Stimulated activated CD4-positive, alpha-beta T cell treated with anti-CD3 and anti-CD28 coated beads, Interleukin-1b, Interleukin-23, amount 100 ng/mL, for 4 hours (primary cell): ENCODE measurements around the gene C22orf23.
"Not testable (repeated sequence)": the region's sequence is repeated elsewhere in the genome, so short reads cannot be mapped to it uniquely, and the experiment has no call there.

ENCODE experiments used
- DNase-seq, 2 donors: peaks; one replicate each; pipeline ENCODE4 v3.0.0-alpha.2; 2020; ENCODE audit warnings: low read depth in 2 of 2

C22orf23 gene

DNA sequence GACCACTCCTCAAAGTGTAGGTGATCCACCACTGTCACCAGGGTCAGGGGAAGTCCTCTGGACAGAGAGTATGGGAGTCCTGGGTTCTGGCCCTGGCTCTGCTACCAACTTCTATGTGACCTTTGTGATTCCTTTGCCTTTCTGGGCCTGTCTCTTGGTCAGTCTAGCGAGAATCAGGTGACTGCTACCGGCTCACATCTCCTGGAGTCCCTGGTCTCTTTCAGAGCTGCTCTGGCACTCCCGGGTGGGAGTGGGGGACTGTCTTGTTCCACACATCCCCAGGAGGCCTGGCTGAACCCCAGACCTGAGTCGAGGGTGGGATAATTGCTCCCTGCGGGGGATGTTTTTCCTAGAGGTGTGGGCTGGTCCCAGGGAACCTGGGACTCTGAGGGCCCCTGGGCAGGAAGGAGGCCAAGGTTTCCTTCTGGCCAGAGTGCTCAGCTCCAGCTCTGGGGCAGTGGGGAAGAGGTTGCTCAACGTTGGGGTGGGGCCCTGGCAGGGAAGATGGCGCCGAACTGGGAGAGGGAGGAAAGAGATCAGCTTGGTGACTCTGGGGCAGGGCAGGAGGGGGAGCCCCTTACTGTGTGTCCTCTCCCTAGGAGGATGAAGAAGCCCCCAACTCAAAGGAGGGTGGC, 28.9 kb upstream of the C22orf23 start:
- no peak for DNase-seq

DNA sequence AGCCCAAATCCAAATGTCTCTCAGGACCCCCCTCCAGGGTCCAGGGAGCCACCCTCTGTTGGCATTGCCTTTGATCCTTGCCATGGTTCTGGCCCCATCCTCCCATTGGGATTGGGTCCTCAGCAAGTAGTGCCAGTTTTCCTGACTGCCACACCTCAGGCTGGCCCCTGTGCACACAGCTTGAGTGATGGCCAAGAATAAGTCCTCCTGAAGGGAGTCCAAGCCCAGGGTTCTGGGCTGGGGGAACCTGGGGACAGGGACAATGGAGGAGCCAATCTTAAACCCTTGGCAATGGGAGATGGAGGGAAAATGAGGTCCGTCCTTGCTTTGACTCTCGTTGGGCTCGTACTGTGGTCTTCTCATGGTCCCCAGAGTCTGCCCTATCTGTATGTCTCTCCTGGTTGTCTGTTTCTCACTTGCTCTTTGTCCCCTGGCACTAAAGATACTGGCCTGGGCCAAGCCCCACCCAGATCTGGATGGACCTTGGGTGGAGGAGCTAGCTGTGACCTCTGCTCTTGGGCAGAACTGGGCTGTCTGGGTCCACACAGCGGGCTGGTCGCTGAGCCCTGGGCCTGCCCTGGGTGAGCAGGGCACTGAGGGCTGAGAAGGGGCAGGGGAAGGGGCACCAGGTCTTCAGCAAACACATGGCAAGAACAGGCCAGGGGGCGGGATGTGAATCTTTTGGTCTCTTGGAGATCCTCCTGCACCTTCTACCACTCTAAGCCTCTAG, 28.0 kb upstream of the C22orf23 start:
- DNase-seq = no peak

DNA sequence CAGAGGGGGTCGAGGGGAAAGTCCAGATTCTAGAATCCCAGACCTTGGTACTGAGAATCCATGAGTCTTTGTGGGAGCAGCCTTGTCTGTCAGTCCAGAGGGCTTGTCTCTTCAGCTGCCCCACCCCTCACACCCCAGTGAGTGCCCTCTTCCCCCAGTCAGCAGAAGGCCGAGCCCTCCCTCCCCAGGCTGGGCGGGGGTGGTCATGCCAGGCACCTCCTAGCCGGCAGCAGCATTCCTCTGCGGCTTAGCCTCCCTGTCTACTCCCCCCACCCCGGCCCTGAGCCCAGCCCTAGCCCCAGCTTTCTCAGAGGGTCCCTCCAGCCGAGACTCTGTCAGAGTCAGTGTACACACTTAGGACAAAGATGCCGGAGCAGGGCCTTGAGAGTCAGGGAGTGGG, 26.4 kb upstream of the C22orf23 start:
- DNase-seq = no peak

DNA sequence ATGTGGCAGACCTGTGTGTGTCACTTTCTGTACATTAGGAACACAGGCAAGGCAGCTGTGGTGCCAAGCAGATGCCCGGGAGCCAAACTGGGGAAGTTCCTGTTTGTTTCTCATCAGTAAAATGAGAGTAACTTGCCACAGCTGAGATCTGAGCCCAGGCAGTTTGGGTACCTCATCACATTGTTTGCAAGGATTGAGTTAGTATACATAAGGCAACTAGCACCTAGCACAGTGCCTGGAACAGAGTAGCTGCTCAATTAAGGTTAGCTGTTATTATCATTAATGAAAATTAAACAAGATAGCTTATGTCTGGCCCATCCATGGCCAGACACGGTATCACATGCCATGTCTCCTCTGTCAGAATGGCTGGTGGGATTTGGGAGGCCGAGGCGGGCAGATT, 23.1 kb upstream of the C22orf23 start:
- no peak for DNase-seq

DNA sequence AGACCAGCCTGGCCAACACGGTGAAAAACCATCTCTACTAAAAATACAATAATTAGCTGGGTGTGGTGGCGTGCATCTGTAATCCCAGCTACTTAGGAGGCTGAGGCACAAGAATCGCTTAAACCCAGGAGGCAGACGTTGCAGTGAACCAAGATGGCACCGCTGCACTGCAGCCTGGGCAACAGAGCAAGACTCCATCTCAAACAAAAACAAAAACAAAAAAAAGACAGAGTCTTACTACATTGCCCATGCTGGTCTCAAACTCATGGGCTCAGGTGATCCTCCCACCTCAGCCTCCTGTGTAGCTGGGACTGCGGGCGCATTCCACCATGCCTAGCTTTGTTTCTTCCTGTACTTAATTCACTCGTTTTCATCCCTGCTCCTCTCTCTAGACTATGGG, 22.6 kb upstream of the C22orf23 start:
- DNase-seq = not testable (repeated sequence)

DNA sequence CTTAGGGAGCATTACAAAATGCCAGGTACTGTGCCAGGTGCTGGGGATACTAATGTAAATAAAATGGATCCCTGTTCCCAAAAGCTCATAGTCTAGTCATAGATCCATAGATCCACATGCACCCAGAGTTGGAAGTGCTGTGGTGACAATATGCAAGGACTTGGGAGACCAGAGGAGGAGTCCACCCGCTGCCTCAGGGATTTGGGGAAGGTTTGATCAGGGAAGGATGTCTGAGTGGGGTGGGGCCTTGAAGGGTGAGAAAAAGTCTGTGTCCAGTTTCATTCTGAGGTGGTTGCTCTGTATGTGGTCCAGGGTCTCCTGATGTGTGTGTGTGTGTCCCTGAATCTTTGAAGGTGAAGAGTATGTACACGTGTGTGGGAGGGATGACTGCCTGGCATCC, 21.8 kb upstream of the C22orf23 start:
- no peak for DNase-seq

DNA sequence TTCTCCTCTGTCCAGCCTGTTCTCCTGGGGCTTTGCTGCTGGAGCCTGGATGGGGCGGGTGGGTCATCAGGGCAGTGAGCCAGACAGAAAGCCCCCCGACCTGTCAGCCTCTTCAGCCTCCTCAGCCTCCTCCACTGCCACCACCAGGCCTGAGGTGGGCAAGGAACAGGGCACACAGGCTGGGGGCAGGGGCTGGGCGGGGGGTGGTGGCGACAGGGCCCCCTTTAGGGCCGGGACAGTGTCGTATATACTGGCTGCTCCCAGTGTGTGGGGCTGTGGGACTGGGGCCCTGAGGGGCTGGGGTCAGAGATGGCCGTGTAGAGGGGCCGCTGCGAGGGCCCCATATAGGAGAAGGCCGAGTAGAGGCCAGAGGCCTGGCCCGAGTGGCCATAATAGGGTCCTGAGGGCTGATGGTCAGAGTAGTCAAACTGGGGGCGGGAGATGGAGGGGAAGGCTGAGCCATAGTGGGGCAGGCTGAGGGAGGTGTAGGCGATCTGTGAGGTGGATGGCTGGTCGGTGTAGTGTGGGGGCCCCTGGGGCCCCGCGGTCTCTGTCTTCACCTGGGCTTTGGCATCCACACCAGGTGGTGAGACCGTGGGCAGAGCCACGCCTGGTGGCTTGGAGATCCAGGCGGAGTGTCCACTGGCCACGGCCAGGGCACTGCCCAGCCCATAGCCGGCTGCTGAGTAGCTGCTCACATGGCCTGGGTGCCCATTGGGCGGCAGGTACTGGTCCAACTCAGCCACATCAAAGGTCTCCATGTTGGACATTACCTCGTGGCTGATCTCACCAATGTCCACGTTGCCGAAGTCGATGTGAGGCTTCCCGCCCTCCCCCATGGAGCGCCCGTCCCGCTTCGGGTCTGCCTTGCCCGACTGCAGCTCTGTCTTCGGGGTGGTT, 20.1 kb upstream of the C22orf23 start:
- DNase-seq = no peak

DNA sequence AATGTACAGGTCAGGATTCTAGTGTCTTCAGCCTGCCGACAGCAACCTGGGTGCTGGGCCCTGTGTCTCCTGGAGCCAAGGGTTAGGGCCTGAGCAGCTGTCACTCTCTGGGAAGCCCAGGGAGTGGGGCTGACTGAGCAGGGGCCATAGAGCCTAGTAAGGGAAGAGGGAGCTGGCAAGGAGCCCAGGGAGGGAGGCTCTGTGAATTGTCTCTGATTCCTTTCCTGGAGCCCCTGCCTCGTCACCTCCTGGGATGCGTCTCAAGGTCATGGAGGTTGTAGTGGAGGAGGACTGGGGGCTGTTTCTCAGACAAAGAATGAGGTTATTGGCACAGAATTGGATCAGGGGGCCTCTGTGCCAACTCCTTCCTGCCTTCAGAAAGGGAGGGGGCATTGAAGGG, 19.1 kb upstream of the C22orf23 start:
- DNase-seq = no peak

DNA sequence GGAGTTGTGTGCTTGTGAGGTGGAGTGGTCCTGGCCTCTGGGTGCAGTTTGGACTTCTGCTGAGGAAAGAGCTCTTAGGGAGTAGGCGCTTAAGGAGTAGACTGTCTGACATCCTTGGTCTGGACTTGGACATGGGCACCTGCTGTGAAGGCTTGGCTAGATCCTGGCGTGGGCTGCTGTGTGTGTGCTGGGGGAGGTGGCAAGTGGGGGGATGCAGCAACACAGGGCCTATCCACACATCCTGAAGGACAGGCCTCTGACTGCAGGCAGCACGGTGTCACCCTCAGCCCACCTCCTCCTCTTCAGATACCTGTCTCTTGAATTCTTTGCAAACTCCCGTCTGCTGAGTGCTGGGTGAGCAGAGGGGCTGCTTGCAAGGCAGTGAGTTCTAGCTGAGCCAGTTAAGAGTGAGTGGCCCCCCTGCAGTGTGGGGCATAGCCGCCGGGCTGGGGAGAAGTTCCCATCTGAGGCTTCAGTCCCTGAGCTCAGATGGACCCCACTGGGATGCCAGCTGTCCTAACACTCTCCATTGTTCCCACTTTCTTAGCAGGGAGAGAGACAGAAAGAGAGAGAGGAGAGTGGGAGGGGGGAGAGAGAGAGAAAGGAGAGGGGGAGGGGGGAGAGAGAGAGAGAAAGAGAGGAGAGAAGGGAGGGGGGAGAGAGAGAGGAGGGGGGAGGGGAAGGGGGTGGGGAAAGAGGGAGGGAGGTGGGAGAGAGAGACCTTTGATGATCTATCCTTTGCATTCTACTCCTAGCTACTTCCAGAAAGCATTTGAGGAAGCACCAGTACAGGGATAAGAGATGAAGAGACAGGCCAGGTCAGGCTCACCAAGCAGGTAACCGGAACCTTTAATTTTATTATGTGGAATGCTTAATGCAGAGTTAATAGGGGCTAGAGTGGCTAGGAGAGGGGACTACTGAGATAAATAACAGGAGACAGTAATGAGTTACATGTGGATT, 18.4 kb upstream of the C22orf23 start:
- DNase-seq = no peak

DNA sequence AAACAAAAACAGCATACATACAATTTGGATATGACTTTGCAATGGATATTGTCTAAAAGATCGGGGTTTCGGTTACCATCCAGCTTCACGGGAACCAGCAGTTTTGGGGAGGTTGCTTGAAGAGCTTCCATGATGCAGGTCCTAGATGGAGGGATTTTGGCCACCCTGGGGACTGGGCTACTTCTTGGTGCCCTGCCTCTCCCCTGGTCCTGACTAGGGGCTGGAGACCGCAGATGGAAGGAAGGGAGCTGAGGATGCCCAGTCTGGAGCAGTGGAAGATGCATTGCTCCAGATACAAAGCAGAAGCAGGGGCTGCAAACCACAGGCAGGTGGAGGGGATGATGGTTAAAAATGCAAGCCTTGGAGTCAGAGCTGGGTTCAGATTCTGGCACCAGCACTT, 17.5 kb upstream of the C22orf23 start:
- no peak for DNase-seq

DNA sequence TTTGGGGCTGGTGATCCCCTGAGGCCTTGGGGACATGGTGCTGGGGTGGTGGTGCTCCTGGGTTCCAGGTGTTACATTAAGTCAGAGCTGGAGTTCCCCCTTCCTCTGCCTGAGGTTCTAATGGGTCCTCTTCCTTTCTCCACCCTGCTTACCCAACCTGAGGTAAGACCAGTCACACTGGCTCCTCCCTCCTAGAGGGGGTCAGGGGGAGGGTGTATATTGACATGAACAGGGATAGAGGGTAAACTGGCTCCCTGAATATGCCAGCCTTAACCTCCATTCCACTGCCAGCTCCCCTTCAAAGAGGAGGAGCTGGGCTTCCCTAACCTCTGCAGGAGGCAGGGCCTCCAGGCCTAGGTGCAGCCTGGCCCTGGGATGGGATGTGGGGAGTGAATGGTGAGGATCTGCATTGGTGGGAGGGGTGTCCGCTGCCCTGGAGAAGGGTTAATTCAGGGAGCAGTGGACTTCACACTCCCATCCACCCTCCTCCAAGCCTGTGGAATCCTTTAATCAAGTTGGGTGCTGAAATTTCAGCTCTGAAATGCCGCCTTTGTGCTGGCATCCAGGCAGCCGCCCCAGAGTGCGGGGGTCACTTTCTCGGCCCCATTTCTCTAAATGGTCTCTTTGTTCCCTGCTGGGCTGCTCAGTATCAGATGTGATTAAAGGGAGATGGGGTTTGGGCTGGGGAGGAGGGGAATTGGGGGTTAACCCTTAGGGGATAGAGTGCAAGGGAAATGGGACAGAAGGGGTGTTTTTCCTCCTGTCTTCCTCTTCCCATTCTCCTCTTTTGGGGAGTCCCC, 15.3 kb upstream of the C22orf23 start:
- DNase-seq = no peak

DNA sequence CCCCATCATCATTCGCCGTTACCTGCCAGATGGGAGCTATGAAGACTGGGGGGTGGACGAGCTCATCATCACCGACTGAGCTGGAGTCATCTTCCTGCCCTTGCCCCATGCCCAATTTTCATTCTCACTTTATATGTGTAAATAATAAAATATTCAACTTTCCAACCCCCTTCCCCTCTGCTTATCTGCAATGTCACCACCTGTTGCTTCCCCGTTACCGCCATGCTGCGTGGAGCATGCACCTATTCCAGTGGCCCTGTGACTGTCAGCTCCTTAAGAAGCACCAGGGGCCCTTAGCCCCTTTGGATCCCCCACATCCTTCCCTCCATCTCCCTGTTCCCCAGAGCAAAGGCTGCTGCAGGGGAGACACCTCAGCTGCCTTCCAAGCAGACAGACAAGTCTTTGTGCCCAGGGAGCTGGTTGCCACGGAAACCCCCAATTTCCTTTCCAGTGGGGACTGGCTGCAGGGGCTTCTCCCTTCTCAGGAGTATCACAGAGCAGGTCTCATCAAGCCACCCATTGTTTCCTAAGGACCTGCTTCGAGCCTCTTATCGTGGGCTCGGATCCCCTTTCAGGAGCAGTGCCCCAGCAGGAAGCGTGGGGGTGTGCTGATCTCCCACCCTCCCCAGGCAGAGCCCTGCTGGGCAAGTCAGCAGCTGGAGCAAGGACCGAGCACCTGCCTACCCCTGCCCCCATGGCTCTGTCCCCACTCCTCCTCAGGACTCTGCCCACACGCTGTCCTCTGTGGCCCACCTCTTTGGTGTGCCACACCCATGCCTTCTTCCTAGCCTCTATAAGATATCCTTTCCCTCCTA, 14.4 kb upstream of the C22orf23 start:
- DNase-seq = no peak

DNA sequence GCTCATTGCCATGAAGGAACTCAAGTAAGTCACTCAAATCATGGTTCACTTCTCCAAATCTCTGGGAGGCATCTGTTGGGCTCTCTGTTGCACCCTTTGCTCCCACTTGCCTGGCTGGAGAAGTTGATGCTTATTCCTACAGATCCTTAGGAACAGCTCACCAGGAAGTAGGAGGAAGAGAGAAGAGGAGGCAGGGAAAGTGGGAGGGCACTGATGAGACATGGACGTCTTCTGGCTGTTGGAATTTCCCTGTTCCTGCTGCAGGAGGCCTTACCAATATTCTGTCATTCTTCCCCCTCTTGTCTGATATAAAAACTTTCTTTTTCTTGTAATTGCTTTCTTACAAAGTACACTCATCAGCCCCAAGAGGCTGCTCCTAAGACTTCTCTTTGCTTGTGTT, 13.7 kb upstream of the C22orf23 start:
- no peak for DNase-seq

DNA sequence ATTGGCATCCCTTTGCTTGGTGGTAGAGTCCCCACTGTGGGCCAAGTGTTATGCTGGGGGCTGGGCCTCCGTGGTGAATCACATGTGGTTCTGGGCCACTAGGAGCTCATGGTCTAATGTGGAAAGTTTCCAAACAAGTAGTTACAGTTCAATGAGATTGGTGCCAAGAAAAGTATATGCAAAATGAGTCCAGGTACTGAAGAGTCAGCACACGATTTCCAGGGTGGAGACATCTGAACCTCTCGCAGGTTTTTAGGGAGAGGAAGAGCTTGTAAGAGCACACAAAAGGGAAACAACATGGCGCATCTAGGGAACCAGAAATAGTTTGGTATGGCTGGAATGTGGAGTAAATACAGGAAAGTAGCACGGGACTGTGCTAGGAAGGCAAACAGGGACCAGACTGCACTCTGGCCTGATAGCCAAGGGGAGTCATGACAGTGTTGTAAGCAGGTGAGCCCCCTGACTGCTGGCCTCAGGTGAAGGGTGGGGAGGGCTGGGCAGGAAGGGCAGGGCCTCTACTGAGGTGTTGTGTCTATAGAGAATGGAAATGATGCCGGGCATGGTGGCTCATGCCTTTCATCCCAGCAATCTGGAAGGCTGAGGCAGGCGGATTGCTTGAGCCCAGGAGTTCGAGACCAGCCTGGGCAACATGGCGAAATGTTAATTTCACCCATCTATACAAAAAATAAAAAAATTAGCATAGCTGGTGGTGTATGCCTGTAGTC, 12.7 kb upstream of the C22orf23 start:
- no peak for DNase-seq

DNA sequence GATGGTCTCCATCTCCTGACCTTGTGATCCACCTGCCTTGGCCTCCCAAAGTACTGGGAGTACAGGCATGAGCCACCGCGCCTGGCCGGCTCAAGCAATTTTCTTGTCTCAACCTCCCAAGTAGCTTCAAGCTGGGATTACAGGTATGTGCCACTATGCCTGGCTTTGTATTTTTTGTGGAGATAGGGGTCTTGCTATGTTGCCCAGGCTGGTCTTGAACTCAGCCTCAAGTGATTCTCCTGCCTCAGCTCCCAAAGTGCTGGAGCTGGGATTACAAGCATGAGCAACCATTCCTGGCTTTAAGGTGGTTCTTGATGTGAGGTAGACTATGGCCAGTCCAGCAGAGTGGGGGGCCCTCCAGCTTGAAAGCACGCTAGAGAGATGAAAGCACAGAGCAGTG, 7.7 kb upstream of the C22orf23 start:
- DNase-seq = no peak

DNA sequence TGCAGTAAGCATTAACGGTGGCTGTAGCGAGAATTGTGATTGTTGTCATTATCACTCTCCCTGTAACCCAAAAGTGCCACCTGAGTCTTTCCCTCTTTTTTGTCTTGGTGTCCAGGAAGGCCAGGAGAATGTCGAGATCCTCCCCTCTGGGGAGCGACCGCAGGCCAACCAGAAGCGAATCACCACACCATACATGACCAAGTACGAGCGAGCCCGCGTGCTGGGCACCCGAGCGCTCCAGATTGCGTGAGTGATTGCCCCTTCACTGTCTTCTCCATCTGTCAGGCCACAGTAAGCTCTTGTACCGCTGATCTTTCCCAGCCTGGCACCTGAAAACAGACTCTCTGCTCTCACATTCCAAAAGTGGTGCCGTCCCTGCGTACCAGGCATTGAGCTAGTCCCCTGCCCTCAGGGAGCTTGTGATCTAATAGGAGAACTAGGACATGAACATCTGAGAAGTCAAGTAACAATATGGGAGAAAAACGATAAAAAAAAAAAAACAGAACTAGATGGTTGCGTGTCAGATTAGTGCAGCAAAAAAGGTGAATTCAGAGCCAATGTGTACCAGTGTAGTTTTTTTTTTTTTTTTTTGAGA, 5.9 kb upstream of the C22orf23 start:
- DNase-seq = no peak

DNA sequence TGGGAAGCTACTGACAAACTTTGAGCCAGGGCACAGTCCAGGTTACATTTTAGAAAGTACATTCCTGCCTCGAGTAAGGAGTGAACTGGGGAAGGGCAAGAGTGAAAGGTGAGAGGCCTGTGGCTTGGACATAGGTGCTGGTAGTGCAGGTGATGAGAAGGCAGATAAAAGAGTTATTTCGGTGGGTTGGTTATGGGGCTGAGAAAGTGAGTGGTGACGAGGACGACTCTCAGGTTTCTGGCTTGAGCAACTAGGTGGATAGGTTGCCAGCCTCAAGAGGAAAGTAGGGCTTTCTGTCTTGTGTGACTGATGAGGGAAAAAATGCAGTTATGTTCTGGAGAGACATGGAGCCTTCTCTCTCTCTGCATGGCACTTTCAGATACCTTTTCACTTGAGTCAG, 3.8 kb upstream of the C22orf23 start:
- no peak for DNase-seq

DNA sequence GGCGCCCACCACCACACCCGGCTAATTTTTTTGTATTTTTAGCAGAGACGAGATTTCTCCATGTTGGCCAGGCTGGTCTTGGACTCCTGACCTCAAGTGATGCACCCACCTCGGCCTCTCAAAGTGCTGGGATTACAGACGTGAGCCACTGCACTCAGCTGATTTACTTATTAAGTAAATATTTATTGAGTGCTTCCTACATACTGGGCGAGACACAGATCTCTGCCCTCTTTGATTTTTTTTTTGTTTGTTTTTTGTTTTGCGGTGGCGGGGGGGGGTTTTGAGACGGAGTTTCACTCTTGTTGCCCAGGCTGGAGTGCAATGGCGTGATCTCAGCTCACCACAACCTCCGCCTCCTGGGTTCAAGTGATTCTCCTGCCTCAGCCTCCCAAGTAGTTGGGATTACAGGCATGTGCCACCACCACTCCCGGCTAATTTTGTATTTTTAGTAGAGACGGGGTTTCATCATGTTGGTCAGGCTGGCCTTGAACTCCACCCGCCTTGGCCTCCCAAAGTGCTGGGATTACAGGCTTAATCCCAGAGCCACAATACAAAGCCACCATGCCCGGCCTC, 2.5 kb upstream of the C22orf23 start:
- not testable (repeated sequence) for DNase-seq
